Thoracic aorta (tissue), 2 donors: ENCODE measurements around the gene SYNPO. TPM values are rescaled to one million over a fixed set of nuclear protein-coding genes. Genes with fewer than 3 reads are reported as not detected.

Experiments
- ATAC-seq: fragments of 150-250 bp; one replicate; pipeline ENCODE4 v1.8.0; 2017; ENCODE audit warnings: low read depth; ENCODE audit not compliant: insufficient number of reproducible peaks, low FRiP score
- DNase-seq: peaks from one replicate; pipeline ENCODE4 v3.0.0-alpha.2; 2020; ENCODE audit warnings: low spot score
- H3K27ac ChIP-seq, 2 donors: fragments of 200-600 bp; sonication (generic); 1 replicate in 1 of 2; 2 replicates in 1 of 2; pipeline ENCODE4 v1.5.1; 2016; ENCODE audit warnings: mild to moderate bottlenecking in 2 of 2, moderate library complexity in 2 of 2
- H3K27me3 ChIP-seq: fragments of 200-600 bp; sonication (generic); replicated peaks from 2 replicates; pipeline ENCODE4 v1.6.0; 2016; ENCODE audit warnings: mild to moderate bottlenecking; ENCODE audit not compliant: insufficient read depth
- H3K36me3 ChIP-seq: fragments of 200-600 bp; sonication (generic); one replicate; pipeline ENCODE4 v1.5.1; 2016
- H3K4me1 ChIP-seq, 2 donors: fragments of 200-600 bp; sonication (generic); 1 replicate in 1 of 2; 2 replicates in 1 of 2; pipeline versions ENCODE4 v1.5.1 to v1.6.0; 2016; ENCODE audit warnings: low read depth in 2 of 2, mild to moderate bottlenecking in 1 of 2; ENCODE audit not compliant: control insufficient read depth in 1 of 2
- H3K4me3 ChIP-seq: fragments of 200-600 bp; sonication (generic); 2 replicates; pipeline ENCODE4 v1.5.1; 2016; ENCODE audit warnings: mild to moderate bottlenecking
- H3K9me3 ChIP-seq: fragments of 200-600 bp; sonication (generic); 2 replicates; pipeline ENCODE4 v1.5.1; 2016
- CTCF ChIP-seq: fragments of 200-600 bp; sonication (generic); IDR thresholded peaks from one replicate; pipeline ENCODE4 v1.5.1; 2019; ENCODE audit warnings: antibody characterized with exemption
- total RNA-seq, 2 donors: library from RNA; depleted of rRNA; stranded (reverse); fragments of >200 nt; gene quantifications; one replicate each; pipeline versions ENCODE4 v1.1.0 to v1.2.3, GENCODE V29; 2016

Gene SYNPO
- total RNA-seq, 2 donors from 2014 or later: 191 to 226 TPM

GRCh38 chr5:150706776-150707390 lies 66.4 kb downstream of the SYNPO start:
- DNase-seq (no peak), ATAC-seq (no peak)
- no peaks in the 10 kb centered on the region for H3K4me1 ChIP-seq
- H3K9me3 ChIP-seq: no peaks in the 10 kb centered on the region
- TF ChIP-seq CTCF: no peak
- H3K4me3 ChIP-seq: no peak overlapping the region
- H3K27ac ChIP-seq: no peak overlapping the region
- H3K36me3 ChIP-seq: peaks cover 21% of the 10 kb centered on the region
- H3K27me3 ChIP-seq: no peaks in the 10 kb centered on the region

Other genes starting within 250 kb of the SYNPO start
- 1,000 to 10,000 TPM in 1 of 2 donors, 100 to 1,000 TPM in 1; 844 to 1,048 TPM for gene CD74, start 227.8 kb upstream of the SYNPO start, total RNA-seq
- gene RPS14, start 190.9 kb upstream of the SYNPO start, total RNA-seq: 1,000 to 10,000 TPM; 1,311 to 1,492 TPM
- 100 to 1,000 TPM; 112 to 131 TPM for gene NDST1, start 132.5 kb upstream of the SYNPO start, total RNA-seq
- gene MYOZ3, start 20.6 kb downstream of the SYNPO start, total RNA-seq: 1 to 10 TPM in 1 of 2 donors, under 1 TPM in 1; 0.81 to 2.8 TPM
- 10 to 100 TPM; 37.8 to 46.5 TPM for gene RBM22, start 60.4 kb downstream of the SYNPO start, total RNA-seq
- 10 to 100 TPM; 37.9 to 49.0 TPM for gene DCTN4, start 118.4 kb downstream of the SYNPO start, total RNA-seq
- gene SMIM3, start 138.1 kb downstream of the SYNPO start, total RNA-seq: 10 to 100 TPM; 28.4 to 46.4 TPM
- not detected for gene IRGM, start 205.9 kb downstream of the SYNPO start, total RNA-seq